Measurements from ENCODE around the gene PLCL2.

GRCh38 chr3:16990163-16990562, 105.4 kb downstream of the PLCL2 start:
- TF ChIP-seq CTCF (IDR thresholded peaks at IDR 0.05), result no peak
- TF ChIP-seq POLR2A (IDR thresholded peaks at IDR 0.05), result no peak
